A673 (cell line): ENCODE measurements around the gene AFAP1.

Experiments
- CTCF ChIP-seq: fragments of 300-800, 200-600 bp; sonication (generic); conservative IDR thresholded peaks from 2 replicates; pipeline ENCODE4 v1.5.1; 2017; ENCODE audit warnings: low read depth, mild to moderate bottlenecking, antibody characterized with exemption, low read length, moderate library complexity, mixed read lengths
- EZH2 ChIP-seq: fragments of 200-600 bp; sonication (generic); IDR thresholded peaks from 2 replicates; pipeline ENCODE4 v1.6.1; 2017; ENCODE audit warnings: borderline replicate concordance, low read depth, mild to moderate bottlenecking, mixed read lengths, antibody characterized with exemption, low read length; ENCODE audit not compliant: poor library complexity, severe bottlenecking

GRCh38 chr4:7900334-7900909 is 39.2 kb downstream of the AFAP1 start:
- TF ChIP-seq CTCF (no peak), EZH2 (no peak)
